Measurements from ENCODE around the gene CHST11.

DNA sequence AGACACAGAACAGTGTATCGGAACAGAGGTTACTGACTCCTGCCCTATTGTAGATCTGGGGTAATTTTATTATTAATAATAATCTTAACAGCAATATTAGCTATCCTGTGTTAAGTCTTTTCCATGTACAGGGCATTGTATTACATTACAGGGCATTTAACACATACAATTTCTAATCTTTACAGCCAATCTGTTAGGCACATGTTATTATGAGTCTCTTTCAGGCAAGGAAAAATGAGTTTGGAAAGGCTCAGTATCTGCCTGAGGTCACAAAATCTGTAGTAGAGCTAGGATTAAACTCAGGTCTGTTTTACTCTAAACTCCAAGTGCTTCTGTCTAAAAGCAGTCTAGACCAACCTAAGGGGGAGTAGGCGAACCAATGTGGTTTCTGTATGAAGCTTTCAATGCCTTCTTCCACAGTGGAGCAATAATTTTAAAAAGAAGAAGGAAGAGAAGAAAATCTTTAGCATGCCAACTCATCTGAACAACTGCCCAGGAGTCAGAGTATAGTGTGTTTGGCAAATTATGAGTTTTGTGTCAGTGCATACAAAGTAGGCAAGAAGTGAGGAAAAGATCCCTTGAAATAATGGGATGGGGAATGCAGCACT, 192.6 kb downstream of the CHST11 start:
- no peak for TF ChIP-seq POLR2A (IDR thresholded peaks at IDR 0.05)
- no peak for TF ChIP-seq CTCF (IDR thresholded peaks at IDR 0.05)

Measured in breast epithelium (tissue), 3 donors.